ENCODE results near the gene GBP1.

DNA sequence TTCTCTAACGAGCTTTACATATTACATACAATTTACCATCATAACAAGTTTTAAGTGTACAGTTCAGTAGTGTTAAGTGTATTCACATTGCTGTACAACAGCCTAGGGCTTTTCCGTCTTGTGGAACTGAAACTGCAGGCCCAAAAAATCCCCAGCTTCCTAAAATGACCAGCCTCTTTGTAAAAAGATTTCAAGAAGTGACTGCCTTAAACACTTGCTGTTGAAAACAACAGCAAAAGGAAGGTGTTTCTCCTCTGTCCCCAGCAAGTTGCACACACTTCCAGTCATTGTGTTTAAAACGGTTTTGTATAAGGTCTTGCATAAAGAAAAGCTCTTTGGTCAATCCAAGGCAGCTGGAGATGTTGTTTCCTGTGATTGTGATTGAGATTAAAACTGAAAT lies 16.0 kb upstream of the GBP1 start:
- TF ChIP-seq, protein P1, sequence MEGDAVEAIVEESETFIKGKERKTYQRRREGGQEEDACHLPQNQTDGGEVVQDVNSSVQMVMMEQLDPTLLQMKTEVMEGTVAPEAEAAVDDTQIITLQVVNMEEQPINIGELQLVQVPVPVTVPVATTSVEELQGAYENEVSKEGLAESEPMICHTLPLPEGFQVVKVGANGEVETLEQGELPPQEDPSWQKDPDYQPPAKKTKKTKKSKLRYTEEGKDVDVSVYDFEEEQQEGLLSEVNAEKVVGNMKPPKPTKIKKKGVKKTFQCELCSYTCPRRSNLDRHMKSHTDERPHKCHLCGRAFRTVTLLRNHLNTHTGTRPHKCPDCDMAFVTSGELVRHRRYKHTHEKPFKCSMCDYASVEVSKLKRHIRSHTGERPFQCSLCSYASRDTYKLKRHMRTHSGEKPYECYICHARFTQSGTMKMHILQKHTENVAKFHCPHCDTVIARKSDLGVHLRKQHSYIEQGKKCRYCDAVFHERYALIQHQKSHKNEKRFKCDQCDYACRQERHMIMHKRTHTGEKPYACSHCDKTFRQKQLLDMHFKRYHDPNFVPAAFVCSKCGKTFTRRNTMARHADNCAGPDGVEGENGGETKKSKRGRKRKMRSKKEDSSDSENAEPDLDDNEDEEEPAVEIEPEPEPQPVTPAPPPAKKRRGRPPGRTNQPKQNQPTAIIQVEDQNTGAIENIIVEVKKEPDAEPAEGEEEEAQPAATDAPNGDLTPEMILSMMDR (IDR thresholded peaks at IDR 0.05), result no peak
- TF ChIP-seq POLR2A (IDR thresholded peaks at IDR 0.05; ENCODE audit: low read depth) (no peak), EP300 (IDR thresholded peaks at IDR 0.05) (no peak)
